GM21360 (cell line): Measurements from ENCODE around the gene PRICKLE2.

Experiments
- ATAC-seq: cut with Tn5 transposase; IDR thresholded peaks from one replicate; pipeline ENCODE4 v1.9.1; 2021; ENCODE audit warnings: mild to moderate bottlenecking, moderate library complexity; ENCODE audit not compliant: unreplicated experiment

Gene PRICKLE2

GRCh38 chr3:64222501-64223111, 2.7 kb downstream of the PRICKLE2 start:
- no peak for ATAC-seq

- ATAC-seq, result no peak
Measured at GRCh38 chr3:64221571-64222257, 3.6 kb downstream of the PRICKLE2 start.

- no peak for ATAC-seq
Measured at GRCh38 chr3:64220161-64220914, 4.9 kb downstream of the PRICKLE2 start.

- ATAC-seq, result no peak
Measured at GRCh38 chr3:64218746-64219145, 6.5 kb downstream of the PRICKLE2 start.

- no peak for ATAC-seq
Measured at GRCh38 chr3:64218329-64218728, 6.9 kb downstream of the PRICKLE2 start.

- no peak for ATAC-seq
Measured at GRCh38 chr3:64216274-64217147, 8.8 kb downstream of the PRICKLE2 start.

GRCh38 chr3:64215559-64215958, 9.7 kb downstream of the PRICKLE2 start:
- no peak for ATAC-seq

- no peak for ATAC-seq
Measured at GRCh38 chr3:64215103-64215502, 10.2 kb downstream of the PRICKLE2 start.

- no peak for ATAC-seq
Measured at GRCh38 chr3:64214381-64215018, 10.8 kb downstream of the PRICKLE2 start.

- no peak for ATAC-seq
Measured at GRCh38 chr3:64213962-64214379, 11.3 kb downstream of the PRICKLE2 start.

GRCh38 chr3:64213224-64213878, 11.9 kb downstream of the PRICKLE2 start:
- no peak for ATAC-seq

- ATAC-seq, result no peak
Measured at GRCh38 chr3:64209866-64210621, 15.2 kb downstream of the PRICKLE2 start.

GRCh38 chr3:64207289-64208080, 17.8 kb downstream of the PRICKLE2 start:
- no peak for ATAC-seq

- ATAC-seq, result no peak
Measured at GRCh38 chr3:64203969-64204908, 21.0 kb downstream of the PRICKLE2 start.

- ATAC-seq, result no peak
Measured at GRCh38 chr3:64203216-64203615, 22.1 kb downstream of the PRICKLE2 start.

- ATAC-seq, result no peak
Measured at GRCh38 chr3:64199932-64200331, 25.3 kb downstream of the PRICKLE2 start.

- no peak for ATAC-seq
Measured at GRCh38 chr3:64196236-64196929, 28.9 kb downstream of the PRICKLE2 start.
